Stomach (tissue), 9 donors: ENCODE data around the gene IQSEC1. TPM values are rescaled to one million over a fixed set of nuclear protein-coding genes. Genes with fewer than 3 reads are reported as not detected.
A peak's percentile ranks its signal among the peaks of the same experiment; 100 is the strongest.

Experiments used
- DNase-seq, 2 donors: peaks; one replicate each; pipeline versions ENCODE4 v3.0.0 to v3.0.0-alpha.2; 2013 to 2019
- H3K27ac ChIP-seq, 5 donors: fragments of 200-600 bp in 4 of 5; sonication (generic) in 4 of 5; one replicate each; pipeline ENCODE4 v1.5.1; 2013 to 2019; ENCODE audit warnings: mild to moderate bottlenecking in 1 of 5, moderate library complexity in 1 of 5
- H3K27me3 ChIP-seq, 3 donors: fragments of 200-600 bp; sonication (generic); one replicate each; pipeline ENCODE4 v1.5.1; 2017 to 2019; ENCODE audit warnings: mixed run types in 1 of 3
- H3K36me3 ChIP-seq, 4 donors: fragments of 200-600 bp; sonication (generic); 1 replicate in 3 of 4; 2 replicates in 1 of 4; pipeline ENCODE4 v1.5.1; 2016 to 2019
- H3K4me1 ChIP-seq, 4 donors: fragments of 200-600 bp; sonication (generic); one replicate each; pipeline ENCODE4 v1.5.1; 2016 to 2019
- H3K4me3 ChIP-seq, 4 donors: fragments of 200-600 bp; sonication (generic) in 3 of 4; one replicate each; pipeline ENCODE4 v1.5.1; 2016 to 2019; ENCODE audit warnings: mild to moderate bottlenecking in 1 of 4
- H3K9me3 ChIP-seq, 4 donors: fragments of 200-600 bp; sonication (generic); one replicate each; pipeline ENCODE4 v1.5.1; 2016 to 2019
- CTCF ChIP-seq, 7 experiments: fragments of 450-650 bp in 4 of 7; fragments of 200-600 bp in 3 of 7; sonication (generic) in 3 of 7; IDR thresholded peaks; one replicate each; pipeline ENCODE4 v1.5.1; 2016 to 2019; ENCODE audit warnings: antibody characterized with exemption in 7 of 7, control low read depth in 2 of 7, mild to moderate bottlenecking in 1 of 7
- EP300 ChIP-seq: sonication (generic); formaldehyde crosslinking; IDR thresholded peaks from one replicate; pipeline ENCODE4 v1.6.1; 2017; ENCODE audit warnings: antibody characterized with exemption
- POLR2A ChIP-seq, 4 donors: fragments of 450-650 bp; IDR thresholded peaks; one replicate each; pipeline ENCODE4 v1.6.1; 2016; ENCODE audit warnings: antibody characterized with exemption in 4 of 4, control low read depth in 2 of 4, mild to moderate bottlenecking in 1 of 4, moderate library complexity in 1 of 4
- POLR2AphosphoS5 ChIP-seq, 3 donors: sonication (generic); formaldehyde crosslinking; IDR thresholded peaks; one replicate each; pipeline ENCODE4 v1.6.1; 2016; ENCODE audit warnings: antibody characterized with exemption in 3 of 3
- WGBS, 5 donors: extraction: QIAGEN DNeasy Blood & Tissue Kit in 3 of 5; methylation state at CpG; one replicate each; pipeline versions ENCODE4 v1.1.5 to v1.1.7; 2013 to 2018; 5-methylcytosine and 5-hydroxymethylcytosine counted together
- intact Hi-C: fragments of 100-400 bp; cut with DNase I; formaldehyde crosslinking; loops from one replicate; pipeline ENCODE4 v1.15.1; 2023; ENCODE audit warnings: low total_unique reads
- polyA plus RNA-seq, 3 donors: library from polyadenylated mRNA; stranded (reverse); fragments of 200-250 nt; gene quantifications; one replicate each; pipeline ENCODE4 v1.2.3, GENCODE V29; 2013
- total RNA-seq, 5 donors: library from RNA; depleted of rRNA; stranded (reverse); fragments of >200 nt; gene quantifications; one replicate each; pipeline versions ENCODE4 v1.1.0 to v1.2.3, GENCODE V29; 2014 to 2016
- donor health status: healthy with polysubstance abuse.
- donor health status: Bipolar disorder and iron deficiency.
- donor health status: healthy.

Gene IQSEC1
- total and polyA plus RNA-seq, 8 donors, result 6.7 to 46.9 (median 20.8) TPM

GRCh38 chr3:12916159-12916558, 157.1 kb downstream of the IQSEC1 start:
- peak in 1 of 2 donors; percentile 49 for DNase-seq
- intact Hi-C loops, result no loop called here
- TF ChIP-seq POLR2A (IDR thresholded peaks at IDR 0.05) (no peak), EP300 (no peak), POLR2AphosphoS5 (IDR thresholded peaks at IDR 0.05) (no peak), CTCF (IDR thresholded peaks at IDR 0.05) (no peak)
- no peak overlapping the region for H3K4me3 ChIP-seq
- H3K36me3 ChIP-seq, result peaks cover 26 to 100% (median 99%) of the 10 kb centered on the region in 4 donors
- H3K4me1 ChIP-seq, result no peaks in the 10 kb centered on the region
- no peaks in the 10 kb centered on the region for H3K27me3 ChIP-seq
- H3K27ac ChIP-seq, result no peak overlapping the region
- no peaks in the 10 kb centered on the region for H3K9me3 ChIP-seq
- WGBS, 5 donors, result 65 to 78% (median 71%) methylated on average over 7 to 9 of the region's 9 CpGs

DNA sequence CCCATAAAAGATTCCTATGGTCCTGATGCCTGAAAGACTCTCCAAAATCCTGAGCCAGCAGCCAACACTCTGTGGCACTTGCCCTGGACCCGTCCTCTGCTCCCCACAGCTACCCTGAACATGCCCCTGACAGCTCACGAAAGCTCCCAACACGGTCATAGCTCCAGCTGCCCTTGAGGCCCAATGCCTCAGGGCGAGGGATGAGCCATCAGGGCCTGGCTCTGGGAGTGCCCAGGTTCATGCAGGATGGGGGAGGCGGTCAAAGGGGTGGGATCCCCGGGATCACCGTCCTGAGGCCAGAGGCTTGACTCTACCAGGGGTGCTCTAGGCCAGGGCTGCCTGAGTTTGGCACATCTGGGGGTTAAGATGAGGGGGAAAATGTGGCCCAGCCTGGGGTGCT, 159.1 kb downstream of the IQSEC1 start:
- Histone ChIP-seq H3K36me3 (peaks cover 33 to 100% (median 99%) of the 10 kb centered on the region in 4 donors), H3K27ac (no peak overlapping the region), H3K4me3 (no peak overlapping the region), H3K4me1 (no peaks in the 10 kb centered on the region), H3K27me3 (no peaks in the 10 kb centered on the region), H3K9me3 (no peaks in the 10 kb centered on the region)
- WGBS, 5 donors, result 88 to 98% (median 93%) methylated on average over 7 of the region's 7 CpGs
- no peak for DNase-seq
- no peak for TF ChIP-seq EP300
- no peak for TF ChIP-seq CTCF (IDR thresholded peaks at IDR 0.05)
- no peak for TF ChIP-seq POLR2AphosphoS5 (IDR thresholded peaks at IDR 0.05)
- no peak for TF ChIP-seq POLR2A (IDR thresholded peaks at IDR 0.05)
- intact Hi-C loops, result no loop called here

- intact Hi-C loops, result no loop called here
- Histone ChIP-seq H3K27me3 (no peaks in the 10 kb centered on the region), H3K4me1 (no peaks in the 10 kb centered on the region), H3K9me3 (no peaks in the 10 kb centered on the region), H3K4me3 (no peak overlapping the region), H3K27ac (no peak overlapping the region), H3K36me3 (peaks cover 48 to 100% (median 99%) of the 10 kb centered on the region in 4 donors)
- TF ChIP-seq CTCF (IDR thresholded peaks at IDR 0.05) (no peak), POLR2A (IDR thresholded peaks at IDR 0.05) (no peak), EP300 (no peak)
- 88 to 93% (median 90%) methylated on average over 12 to 15 of the region's 15 CpGs for WGBS, 5 donors
- no peak for DNase-seq
Observed at GRCh38 chr3:12911881-12912415, 161.3 kb downstream of the IQSEC1 start.

DNA sequence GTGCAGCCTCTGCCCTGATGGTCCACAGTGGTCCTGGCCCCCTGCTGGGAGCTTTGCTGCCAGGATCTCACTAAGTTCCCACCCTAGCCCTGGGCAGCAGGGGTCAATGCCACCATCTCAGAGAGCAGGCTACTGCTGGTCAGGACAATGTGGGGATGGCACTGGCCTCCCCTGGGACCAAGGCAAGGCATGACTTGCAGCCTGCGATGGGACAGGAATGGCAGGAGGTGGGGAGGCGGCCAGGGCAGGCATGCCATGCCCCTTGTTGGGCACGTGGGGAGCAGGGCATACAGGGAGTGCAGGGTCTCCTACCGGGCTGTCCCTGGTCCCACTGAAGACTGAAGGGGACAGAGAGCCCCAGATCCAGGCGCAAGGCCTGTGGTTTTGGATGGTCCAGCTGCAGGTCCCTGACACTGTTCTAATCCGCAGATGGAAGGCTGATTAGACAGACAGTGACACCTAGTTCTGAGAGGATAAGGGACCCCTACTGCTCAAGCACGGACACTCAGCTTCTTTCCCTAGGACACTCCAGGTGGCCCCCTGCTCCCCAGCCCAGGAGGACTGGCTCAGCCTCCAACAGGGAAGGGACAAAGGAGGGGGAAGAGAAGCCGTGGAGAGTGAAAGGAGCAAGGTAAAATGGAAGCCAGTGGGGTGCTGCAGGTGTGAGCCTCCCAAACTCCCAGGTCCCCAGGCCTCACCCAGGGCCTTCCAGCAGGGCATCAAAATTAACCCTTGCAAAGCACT, 162.7 kb downstream of the IQSEC1 start:
- no peak for DNase-seq
- Histone ChIP-seq H3K4me1 (no peaks in the 10 kb centered on the region), H3K36me3 (peaks cover 61 to 100% (median 100%) of the 10 kb centered on the region in 4 donors), H3K27me3 (no peaks in the 10 kb centered on the region), H3K27ac (no peak overlapping the region), H3K9me3 (no peaks in the 10 kb centered on the region), H3K4me3 (no peak overlapping the region)
- TF ChIP-seq POLR2AphosphoS5 (IDR thresholded peaks at IDR 0.05) (no peak), CTCF (IDR thresholded peaks at IDR 0.05) (no peak), POLR2A (IDR thresholded peaks at IDR 0.05) (no peak), EP300 (no peak)
- intact Hi-C loops, result no loop called here
- WGBS, 5 donors, result 90 to 97% (median 93%) methylated on average over 7 to 8 of the region's 8 CpGs
